GM19035 (cell line): Measurements from ENCODE around the gene NDUFAF8.
A peak's percentile ranks its signal among the peaks of the same experiment; 100 is the strongest.
"Not testable (repeated sequence)": the region's sequence is repeated elsewhere in the genome, so short reads cannot be mapped to it uniquely, and the experiment has no call there.

ENCODE experiments used
- ATAC-seq: cut with Tn5 transposase; IDR thresholded peaks from one replicate; pipeline ENCODE4 v1.9.1; 2021; ENCODE audit not compliant: unreplicated experiment

The NDUFAF8 gene

GRCh38 chr17:81222906-81223761 lies 16.0 kb upstream of the NDUFAF8 start, which contains the start of gene CEP131:
CEP131 (minus strand) TSS chr17:81222965; CDS start chr17:81220056, 2,909 bp downstream.
- peak; percentile 91 for ATAC-seq

DNA sequence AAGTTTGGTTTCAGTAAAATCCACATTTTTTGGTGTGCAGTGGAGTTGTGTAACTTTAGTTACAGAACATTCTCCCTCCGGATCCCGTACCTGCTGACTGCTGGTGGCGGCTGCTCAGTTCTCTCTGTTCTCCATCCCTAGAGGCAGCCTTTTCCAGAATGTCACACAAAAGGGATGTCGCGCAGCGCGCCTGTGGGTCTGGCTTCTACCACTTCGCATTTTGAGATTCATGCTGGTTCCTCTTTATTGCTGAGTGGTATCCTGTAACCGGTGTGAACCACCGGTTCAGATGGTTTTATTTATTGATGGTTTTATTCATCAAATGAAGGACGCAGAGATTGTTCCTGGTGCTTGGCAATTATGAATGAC lies 15.4 kb upstream of the NDUFAF8 start:
- no peak for ATAC-seq

DNA sequence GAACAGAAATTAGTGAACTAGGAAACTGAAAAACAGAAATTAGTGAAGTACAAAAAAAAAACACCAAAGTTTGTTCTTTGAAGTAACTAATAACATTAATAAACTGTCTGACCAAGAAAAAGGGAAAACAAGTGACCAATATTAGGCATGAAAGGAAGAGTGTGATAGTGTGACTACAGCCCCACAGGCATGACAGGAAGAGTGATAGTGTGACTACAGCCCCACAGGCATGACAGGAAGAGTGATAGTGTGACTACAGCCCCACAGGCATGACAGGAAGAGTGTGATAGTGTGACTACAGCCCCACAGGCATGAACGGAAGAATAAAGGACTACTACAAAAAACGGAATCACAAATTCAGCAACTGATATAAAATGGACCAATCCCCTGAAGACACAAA lies 11.5 kb upstream of the NDUFAF8 start:
- not testable (repeated sequence) for ATAC-seq

- ATAC-seq: no peak
Observed at GRCh38 chr17:81228420-81228819, 10.7 kb upstream of the NDUFAF8 start.

DNA sequence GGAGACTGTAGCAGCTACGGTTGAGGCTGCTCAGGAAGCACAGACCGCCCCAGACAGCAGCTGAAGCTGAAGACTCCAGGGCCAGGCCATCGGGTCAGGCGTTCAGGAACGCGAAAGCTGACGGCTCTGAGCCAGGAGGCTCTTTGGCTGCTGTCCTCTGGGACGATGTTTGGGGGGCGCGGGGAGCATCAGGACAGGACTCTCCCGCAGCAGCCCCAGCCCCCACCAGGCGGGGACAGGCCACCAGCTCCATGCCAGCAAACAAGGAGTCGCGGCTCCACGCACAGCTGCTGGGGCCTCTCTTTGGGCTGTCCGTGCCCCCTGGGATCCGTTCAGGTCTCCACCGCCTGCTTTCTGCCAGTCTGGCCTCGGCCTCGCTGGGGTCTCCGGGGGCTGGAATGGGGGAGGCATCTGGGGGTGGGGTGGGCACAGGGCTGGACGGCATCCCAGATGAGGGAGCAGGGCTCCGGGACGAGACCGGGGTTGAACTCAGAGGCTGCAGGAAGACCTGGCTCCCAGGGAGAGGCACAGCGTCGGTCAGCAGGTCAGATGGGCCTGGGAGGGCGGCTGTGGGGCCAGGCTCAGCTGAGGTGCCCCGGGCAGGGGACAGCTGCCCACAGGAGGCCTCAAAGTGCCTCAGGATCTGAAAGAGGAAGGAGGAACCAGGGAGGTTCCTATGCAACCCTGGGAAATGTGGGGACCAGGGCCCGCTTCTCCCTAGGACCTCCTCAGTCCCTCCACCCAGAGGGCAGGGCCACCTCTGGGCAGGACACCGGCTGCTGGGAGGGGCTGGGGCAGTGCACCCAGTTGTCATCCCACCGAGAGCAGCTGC lies 10.1 kb upstream of the NDUFAF8 start:
- ATAC-seq: no peak

DNA sequence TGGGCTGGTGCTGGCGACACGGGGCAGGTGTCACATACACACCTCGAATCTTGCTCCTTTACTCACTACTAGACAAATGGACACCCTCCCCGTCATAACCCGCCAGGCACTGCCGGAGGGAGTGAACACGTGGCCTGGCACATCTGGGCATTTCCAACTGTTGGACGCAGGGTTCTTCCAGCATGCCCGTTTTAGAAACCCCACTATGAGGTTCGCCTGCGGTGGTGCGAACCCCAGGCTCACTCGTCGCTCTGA lies 9.5 kb upstream of the NDUFAF8 start:
- no peak for ATAC-seq

DNA sequence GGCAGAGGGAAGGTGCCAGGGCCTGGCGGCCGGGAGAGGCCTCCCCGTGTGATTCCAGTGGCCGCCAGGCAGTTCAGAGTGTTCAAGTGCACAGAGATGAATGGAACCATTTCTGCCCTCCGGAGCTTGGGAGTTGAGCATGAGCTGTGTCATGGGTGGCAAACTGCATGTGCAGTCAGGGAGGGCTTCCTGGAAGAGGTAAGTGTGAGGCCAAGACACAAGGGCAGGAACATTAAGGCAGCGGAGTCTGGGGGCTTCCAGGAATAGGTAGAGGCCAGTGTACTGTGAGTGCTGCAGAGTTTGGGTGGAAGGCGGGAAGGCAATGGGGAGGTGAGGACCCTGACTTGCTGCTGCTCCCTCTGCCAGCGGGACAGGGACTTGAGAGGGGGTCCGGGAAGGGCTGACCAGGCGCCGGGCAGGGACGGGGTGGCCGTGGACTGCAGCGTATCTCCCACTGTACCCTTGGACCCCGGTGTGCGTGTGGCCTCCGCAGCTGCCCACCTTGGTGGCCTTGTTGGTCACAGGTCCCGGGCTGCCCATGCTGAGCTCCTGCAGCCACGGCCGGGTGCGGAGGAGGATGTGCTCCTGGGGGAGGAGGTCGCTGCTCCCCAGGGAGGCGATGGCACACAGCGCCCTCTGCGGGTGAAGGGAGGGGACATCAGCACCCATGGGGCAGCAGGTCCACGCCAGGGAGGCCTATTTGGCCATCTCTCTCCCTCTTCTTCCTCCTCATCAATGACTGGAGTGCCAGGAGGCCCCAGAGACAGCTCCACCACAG lies 8.9 kb upstream of the NDUFAF8 start:
- no peak for ATAC-seq

- ATAC-seq: no peak
Observed at GRCh38 chr17:81231121-81231645, 7.9 kb upstream of the NDUFAF8 start.

DNA sequence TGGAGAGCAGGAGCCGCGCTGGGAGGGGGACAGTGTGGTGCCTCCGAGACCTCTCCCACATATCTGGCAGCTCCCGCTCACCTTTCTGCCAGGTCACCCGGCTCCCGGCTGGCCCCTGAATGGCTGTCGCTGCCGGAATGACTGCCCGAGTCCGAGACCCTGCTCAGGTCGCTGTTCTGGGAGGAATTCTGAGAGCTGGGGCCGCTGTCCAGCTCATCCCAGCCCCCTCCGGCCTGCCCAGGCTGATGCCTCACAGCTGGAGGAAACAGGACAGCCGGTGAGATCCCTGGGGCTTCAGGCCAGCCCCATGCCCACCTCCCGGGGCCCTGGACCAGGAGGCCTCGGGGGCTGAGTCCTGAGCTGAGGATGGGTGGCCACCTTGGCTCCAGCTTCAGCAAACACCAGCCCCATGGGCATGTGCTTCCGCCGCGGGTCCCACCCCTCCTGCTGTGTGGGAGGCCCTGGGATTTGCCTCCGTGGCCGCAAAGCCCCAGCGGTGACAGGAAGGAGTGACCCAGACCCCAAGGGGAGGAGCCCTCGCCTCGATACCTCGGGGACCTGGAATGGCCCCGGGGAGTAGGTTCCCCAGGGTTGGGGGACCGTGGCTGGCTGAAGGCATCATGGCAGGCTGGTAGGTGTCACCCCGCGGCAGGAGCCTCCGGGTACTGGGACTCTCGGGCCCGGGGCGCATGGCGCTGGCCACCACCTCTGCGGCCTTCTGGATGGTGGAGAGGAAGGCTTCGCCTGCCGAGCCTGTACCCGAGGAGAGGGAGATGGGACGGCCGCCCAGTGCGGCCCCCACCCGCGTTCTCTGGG lies 7.1 kb upstream of the NDUFAF8 start:
- no peak for ATAC-seq

GRCh38 chr17:81232616-81233241 lies 6.4 kb upstream of the NDUFAF8 start:
- no peak for ATAC-seq

DNA sequence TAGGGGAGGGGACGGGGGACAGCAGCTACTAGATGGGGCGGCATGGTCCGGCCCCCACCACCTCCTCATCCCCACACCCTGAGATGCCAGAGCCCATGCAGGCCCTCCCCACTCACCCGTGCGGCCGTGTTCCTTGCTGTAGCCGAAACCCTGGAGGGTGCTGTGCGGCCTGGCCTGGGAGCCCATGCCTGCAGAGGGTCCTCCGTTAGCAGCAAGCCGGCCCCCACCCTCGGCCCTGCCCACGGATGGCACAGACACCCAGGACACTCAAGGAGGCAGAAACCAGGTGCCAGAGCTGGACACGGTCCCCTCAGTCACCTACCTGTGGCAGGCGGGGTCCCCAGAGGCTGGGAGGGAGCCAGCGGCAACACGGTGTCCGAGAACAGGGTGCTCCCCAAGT lies 5.8 kb upstream of the NDUFAF8 start:
- ATAC-seq: no peak

DNA sequence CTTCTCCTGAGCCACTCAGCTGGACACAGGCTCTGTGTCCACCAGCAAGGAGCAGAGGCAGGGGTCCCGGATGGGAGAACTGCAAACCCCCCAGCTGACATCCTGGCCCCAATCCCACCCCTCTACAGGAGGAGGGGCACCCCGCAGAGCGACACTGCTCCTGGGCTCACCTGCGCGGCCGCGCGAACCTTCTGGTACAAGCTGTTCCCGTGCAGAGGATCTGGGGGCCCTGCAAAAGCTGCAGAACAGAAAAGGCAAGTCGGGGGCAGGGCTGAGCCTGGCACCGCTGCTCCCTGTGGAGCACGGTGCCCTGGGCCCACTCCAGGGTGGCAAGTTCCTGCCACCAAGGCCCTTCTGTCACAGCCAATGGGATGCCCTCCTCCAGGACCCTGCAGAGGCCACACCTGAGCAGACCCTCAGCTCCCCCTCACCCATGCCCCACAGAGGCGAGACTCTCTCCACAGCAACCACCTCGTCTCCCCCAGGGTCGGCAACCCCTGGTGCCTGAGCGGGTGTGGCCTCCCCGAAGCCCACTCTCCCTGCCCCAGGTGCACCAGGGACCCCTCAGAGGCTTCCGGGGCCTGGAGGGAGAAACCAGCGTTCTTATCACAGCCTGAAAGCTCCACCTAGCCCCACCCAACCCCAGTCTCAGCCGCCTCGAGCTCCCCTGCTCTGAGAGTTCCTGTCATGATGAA lies 5.2 kb upstream of the NDUFAF8 start:
- no peak for ATAC-seq

GRCh38 chr17:81234506-81234855 lies 4.6 kb upstream of the NDUFAF8 start:
- no peak for ATAC-seq

DNA sequence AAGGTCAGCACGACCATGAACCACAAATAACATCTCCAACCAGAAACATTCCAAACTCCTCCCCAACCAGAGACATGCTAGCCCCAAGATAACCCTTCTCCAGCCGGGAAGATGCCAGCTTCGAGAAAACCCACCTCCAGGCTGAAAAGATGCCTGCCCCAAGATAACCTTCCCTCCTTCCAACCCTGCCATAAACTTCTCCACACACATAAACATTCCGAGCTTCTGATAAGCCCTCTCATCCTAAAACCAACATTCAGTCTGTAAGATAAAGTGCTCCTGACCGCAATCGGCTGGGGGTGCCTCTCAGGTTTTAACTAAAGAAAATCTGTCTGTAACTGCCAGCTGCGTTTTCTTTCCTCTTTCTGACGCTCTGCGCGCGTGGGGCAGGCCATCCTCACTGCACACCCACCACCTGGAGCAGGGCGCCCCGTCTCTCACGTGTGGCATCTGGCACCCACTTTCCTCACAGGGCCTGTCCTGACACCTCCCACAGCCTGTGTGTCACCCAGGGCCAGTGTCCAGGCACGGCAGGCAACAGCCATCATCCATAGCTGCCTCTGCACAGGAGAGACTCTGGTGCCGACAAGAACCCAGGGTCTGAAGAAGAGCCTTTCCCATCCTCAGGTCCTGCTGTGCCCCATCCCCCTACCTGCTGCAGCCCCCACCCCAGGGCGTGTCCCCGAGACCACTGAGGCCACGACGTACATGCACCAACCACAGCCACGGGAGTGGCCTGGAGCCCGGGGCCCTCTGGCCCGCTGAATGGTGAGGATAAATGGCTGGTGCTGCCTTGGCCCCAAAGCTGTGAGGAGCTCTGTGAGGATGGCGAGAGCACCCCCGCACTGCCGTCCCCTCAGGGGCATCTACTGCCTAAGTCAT lies 3.9 kb upstream of the NDUFAF8 start:
- ATAC-seq: no peak

GRCh38 chr17:81235822-81236740 lies 3.0 kb upstream of the NDUFAF8 start:
- no peak for ATAC-seq

DNA sequence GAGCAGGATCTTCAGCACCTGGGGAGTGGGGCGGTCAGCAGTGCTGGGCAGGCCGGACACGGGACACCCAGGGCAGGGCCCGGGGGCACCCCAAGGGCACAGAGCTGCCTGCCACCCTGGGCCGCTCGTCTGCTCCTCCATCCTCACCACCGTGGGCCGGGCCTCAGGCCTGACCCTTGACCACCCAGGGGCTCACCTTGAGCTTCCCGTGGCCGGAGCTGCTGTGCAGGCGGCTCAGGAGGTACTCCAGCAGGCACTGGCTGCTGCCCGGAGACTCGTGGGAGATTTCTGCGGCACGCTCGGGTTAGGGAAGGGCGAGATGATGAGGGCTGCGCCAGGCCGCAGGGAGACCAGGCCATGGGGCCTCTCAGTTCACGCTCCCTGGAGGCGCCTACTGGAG lies 2.3 kb upstream of the NDUFAF8 start:
- ATAC-seq: no peak
